ENCODE results near the gene PPIL1.

PPIL1 gene

GRCh38 chr6:36852481-36853147 is 22.0 kb downstream of the PPIL1 start:
- no peak for DNase-seq

GRCh38 chr6:36851626-36852025 is 23.0 kb downstream of the PPIL1 start:
- no peak for DNase-seq

DNA sequence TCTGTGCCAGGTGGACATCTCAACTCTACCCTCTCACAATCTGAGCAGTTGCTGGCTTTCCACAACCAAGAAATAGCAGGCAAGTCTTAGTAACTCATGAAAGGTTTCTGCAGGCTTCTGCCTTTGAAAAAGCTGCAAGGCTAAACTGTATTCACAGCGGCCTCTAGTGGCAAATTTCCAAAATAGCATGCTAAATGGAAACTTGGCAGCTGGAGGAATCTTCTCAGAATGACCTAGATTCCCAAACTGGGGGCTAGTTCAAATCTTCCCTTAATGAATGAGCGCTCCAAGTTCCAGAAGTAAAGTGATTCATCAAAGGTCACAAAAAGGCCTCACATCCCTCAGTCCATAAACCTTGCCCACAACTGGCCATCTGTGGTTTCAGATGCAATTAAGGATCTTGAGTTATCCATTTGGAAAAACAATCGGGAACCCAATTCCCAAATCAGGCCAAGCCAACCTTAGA is 23.4 kb downstream of the PPIL1 start:
- peak; percentile 61 for DNase-seq

DNA sequence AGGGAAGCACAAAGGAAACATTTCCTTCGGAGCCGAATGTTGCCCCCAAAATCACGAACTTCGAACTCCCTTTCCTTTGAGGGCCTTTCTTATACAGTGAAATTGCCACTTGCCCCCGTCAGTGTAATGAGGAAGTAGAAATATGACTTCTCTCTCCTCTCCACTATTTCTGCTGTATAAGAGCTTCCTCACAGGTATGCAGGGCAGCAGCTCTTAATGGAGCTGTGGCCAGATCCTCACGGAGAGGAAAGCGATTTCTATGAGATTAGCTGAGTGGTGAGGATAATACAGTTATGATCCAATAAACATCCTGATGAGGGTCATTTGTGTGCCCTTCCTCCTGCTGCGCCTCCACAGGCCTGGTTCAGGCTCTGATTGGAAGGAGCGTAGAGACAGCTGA is 24.6 kb downstream of the PPIL1 start:
- no peak for DNase-seq

GRCh38 chr6:36848658-36849441 is 25.8 kb downstream of the PPIL1 start:
- DNase-seq, result peak; percentile 86

GRCh38 chr6:36847991-36848390 is 26.6 kb downstream of the PPIL1 start:
- DNase-seq, result no peak

DNA sequence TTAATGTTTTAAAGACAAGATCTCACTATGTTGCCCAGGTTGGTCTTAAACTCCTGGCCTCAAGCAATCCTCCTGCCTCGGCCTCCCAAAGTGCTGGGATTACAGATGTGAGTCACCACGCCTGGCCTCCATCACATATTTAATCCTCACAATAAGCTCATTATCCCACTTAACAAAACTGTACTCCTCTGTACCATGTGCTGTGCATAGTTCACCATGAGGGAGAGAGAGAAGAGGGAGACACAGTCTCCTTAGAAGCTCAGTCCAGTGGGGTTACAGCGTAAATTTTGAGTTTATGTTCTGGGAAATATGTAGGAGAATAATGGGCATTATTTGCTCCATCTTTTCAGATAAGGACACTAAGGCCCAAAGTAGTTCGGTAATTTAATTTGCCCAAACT is 27.5 kb downstream of the PPIL1 start:
- DNase-seq, result no peak

DNA sequence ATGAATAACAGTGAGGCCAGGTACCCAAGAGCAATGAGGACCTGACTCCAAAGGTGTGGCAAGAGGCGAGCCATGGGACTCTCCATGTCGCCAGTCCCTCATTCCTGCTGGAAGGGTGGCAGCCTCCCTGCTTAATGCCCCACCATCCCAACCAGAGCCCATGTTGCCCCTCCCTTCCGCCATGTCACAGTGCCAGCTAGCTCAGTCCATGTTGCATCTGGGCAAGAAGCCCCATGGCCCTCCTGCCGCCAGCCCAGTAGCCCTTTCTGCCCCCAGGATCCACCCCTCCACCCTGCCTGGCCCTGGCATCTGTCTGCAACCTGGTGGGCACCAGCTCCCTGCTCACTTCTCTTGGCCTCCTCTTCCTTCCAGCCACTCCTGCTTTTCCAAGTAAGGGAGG is 29.4 kb downstream of the PPIL1 start:
- DNase-seq, result no peak

- no peak for DNase-seq
Measured at GRCh38 chr6:36844232-36845170, 30.1 kb downstream of the PPIL1 start.

- no peak for DNase-seq
Measured at GRCh38 chr6:36843170-36843569, 31.4 kb downstream of the PPIL1 start.

GRCh38 chr6:36841756-36842155 is 32.8 kb downstream of the PPIL1 start:
- DNase-seq, result no peak

GRCh38 chr6:36840432-36841403 is 33.9 kb downstream of the PPIL1 start:
- DNase-seq, result no peak

- peak; percentile 26 for DNase-seq
Measured at GRCh38 chr6:36839749-36840431, 34.7 kb downstream of the PPIL1 start.

DNA sequence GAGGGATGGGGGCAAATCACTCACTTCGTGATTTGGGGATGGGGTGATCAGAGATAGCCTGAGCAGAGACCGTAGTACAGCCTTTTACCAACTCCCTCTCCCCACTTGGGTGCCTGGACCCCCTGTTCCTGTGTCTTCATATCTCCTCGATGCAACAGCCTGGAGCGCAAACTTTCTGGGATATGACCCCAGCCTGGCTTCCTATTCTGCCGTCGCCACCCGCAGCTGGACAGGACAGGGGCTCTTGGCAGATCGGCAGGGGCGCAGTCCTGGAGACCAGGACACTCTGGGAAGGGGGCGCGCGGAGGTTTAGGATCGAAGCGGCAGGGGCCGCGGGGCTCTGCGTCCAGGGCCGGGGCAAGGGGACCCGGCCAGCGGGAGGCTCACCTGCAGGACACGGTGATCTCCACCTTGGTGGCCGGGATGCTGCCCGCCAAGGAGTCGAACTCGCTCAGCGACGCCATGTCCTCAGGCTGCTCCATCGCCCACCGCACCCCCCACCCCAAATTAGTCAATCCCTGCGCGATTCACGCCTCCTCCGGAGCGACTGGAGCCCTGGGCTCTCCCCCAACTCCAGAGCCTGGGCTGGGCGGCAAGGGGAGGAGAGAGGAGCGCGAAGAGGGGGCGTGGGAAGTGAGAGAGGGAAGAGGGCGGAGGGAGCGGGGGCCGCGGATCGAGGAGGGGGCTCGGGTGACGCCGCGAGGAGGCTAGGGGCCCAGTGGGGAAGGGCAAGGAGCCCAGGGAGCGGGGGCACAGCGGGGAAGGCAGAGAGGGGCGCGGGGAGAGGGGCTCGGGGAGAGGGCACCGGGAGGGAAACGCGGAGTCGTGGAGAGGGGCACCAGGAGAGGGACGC is 35.5 kb downstream of the PPIL1 start, which contains the start of gene CPNE5:
CPNE5 (minus strand) TSS at position 549 of the 853 bp plus-strand sequence; CDS start at position 482, 67 bp downstream.
- DNase-seq, result no peak

- no peak for DNase-seq
Measured at GRCh38 chr6:36837686-36838085, 36.9 kb downstream of the PPIL1 start.

- DNase-seq, result no peak
Measured at GRCh38 chr6:36837022-36837339, 37.6 kb downstream of the PPIL1 start.

DNA sequence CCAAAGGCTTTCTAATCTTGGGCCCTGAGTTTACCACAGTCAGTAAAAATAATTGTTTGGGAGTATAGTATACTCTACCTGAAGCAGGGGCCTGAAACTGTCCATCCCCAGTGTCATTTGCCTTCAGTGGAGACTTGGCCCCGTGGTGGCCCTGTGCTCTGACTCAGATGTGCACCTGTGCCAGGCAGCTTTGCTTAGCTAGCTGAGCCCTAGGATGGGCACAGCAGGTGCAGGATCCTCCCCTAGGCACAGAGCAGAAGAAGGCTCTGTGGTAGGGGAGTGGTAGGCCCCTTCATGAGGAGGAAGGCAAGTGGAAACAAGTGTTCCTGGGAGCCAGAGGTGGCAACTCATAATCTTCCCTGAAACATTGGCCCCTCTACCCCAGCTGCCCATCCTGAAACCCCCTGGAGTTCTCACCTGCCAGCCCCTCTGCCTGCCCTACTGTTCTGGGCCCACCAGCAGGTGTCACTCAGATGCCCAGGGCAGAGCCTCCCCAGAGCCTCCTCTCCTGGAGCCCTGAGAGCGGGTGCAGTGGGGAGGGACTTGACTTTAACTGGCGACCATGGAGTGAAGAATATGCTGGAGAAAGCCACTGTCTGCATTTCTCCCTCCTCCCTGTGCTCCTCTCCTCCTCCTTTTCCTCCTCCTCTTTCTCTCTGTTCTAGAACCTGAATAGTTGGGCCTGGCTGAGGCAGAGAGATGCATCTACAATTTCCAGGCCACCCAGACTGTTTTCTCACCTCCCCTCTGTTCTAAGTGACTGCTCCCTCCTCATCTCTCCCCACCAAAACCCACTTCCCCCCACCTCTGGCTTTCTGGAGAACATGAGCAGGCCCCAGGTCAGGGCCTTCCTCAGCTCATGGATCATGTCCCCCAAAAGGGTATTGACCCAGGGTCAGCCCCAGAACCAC is 38.2 kb downstream of the PPIL1 start:
- DNase-seq, result no peak

DNA sequence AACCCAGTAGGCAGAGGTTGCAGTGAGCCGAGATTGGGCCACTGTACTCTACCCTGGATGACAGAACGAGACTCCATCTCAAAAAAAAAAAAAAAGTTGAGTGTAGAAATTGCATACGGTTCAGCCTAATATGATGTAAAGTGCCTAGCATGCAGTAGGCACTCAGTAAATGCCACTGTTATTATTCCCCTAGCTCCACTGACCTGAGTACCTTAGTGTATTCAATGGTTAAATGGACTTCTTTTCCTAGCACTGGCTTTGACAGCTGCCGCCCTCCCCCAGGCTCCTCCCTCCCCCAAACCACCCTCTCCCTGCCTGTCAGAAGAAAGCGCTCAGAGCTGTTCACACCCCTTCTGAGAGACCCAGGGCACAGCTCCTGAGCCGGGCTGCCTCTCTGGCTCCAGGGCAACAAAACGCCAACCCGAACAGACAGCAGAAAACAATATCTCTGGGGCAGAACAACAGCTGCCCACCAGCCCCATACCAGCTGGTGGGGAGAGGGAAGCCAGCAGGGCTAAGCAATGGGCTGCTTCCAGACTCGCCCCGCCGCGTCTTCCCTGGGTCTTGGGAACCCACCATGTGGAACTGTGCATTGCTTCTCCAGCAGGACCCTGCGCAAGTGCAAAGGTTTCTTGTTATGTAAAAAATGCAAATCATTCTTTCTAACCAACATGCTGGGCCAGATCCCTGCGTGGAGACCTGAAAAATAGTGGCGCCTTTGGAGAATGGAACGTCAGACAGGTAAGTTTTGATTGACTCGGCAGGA is 39.8 kb downstream of the PPIL1 start:
- DNase-seq, result no peak
